HG03565 (cell line): ENCODE measurements around the gene RAD51.

Source experiments
- ATAC-seq: cut with Tn5 transposase; IDR thresholded peaks from one replicate; pipeline ENCODE4 v1.9.1; 2021; ENCODE audit warnings: mild to moderate bottlenecking, moderate library complexity; ENCODE audit not compliant: unreplicated experiment

The RAD51 gene

GRCh38 chr15:40721701-40722100, 26.7 kb downstream of the RAD51 start:
- no peak for ATAC-seq

GRCh38 chr15:40722354-40722753, 27.4 kb downstream of the RAD51 start:
- no peak for ATAC-seq

GRCh38 chr15:40722934-40723333, 28.0 kb downstream of the RAD51 start:
- no peak for ATAC-seq

- no peak for ATAC-seq
Measured at GRCh38 chr15:40723919-40724318, 28.9 kb downstream of the RAD51 start.

- no peak for ATAC-seq
Measured at GRCh38 chr15:40731034-40731433, 36.1 kb downstream of the RAD51 start.

GRCh38 chr15:40736575-40736974, 41.6 kb downstream of the RAD51 start:
- ATAC-seq = no peak

GRCh38 chr15:40737048-40737447, 42.1 kb downstream of the RAD51 start:
- no peak for ATAC-seq

GRCh38 chr15:40739047-40739446, 44.1 kb downstream of the RAD51 start:
- ATAC-seq = no peak

- ATAC-seq = no peak
Measured at GRCh38 chr15:40739854-40740253, 44.9 kb downstream of the RAD51 start.

- no peak for ATAC-seq
Measured at GRCh38 chr15:40743485-40743901, 48.5 kb downstream of the RAD51 start.

GRCh38 chr15:40743921-40744814, 49.2 kb downstream of the RAD51 start:
- ATAC-seq = no peak

GRCh38 chr15:40744815-40745152, 49.8 kb downstream of the RAD51 start:
- no peak for ATAC-seq

- no peak for ATAC-seq
Measured at GRCh38 chr15:40746916-40747418, 52.0 kb downstream of the RAD51 start.

- ATAC-seq = no peak
Measured at GRCh38 chr15:40747685-40748631, 53.0 kb downstream of the RAD51 start.

GRCh38 chr15:40749151-40749630, 54.2 kb downstream of the RAD51 start:
- ATAC-seq = no peak

- ATAC-seq = no peak
Measured at GRCh38 chr15:40750885-40751284, 55.9 kb downstream of the RAD51 start.

- ATAC-seq = no peak
Measured at GRCh38 chr15:40751745-40752144, 56.8 kb downstream of the RAD51 start.

GRCh38 chr15:40754574-40754882, 59.6 kb downstream of the RAD51 start:
- ATAC-seq = no peak

- peak; percentile 85 for ATAC-seq
Measured at GRCh38 chr15:40754883-40755811, 60.2 kb downstream of the RAD51 start, which contains the start of gene RMDN3. Gene RMDN3 (minus strand): TSS chr15:40755254. CDS start chr15:40754783, 471 bp downstream.

GRCh38 chr15:40755812-40756208, 60.8 kb downstream of the RAD51 start:
- no peak for ATAC-seq
